H1 (cell line): ENCODE data around the gene SMG7. TPM values are rescaled to one million over a fixed set of nuclear protein-coding genes. Genes with fewer than 3 reads are reported as not detected.

Experiments used
- BACH1 ChIP-seq: IDR thresholded peaks from 2 replicates; pipeline ENCODE4 v1.6.1; 2012; ENCODE audit warnings: low read length, improper control_type of control experiment
- CHD1 ChIP-seq: IDR thresholded peaks from 2 replicates; pipeline ENCODE4 v1.6.1; 2012; ENCODE audit warnings: low read depth, low read length, improper control_type of control experiment
- EP300 ChIP-seq, 2 experiments: IDR thresholded peaks; 1 replicate in 1 of 2; 2 replicates in 1 of 2; pipeline ENCODE4 v1.6.1; 2011 to 2012; ENCODE audit warnings: low read depth in 2 of 2, low read length in 2 of 2, mild to moderate bottlenecking in 2 of 2, borderline replicate concordance in 1 of 2, inconsistent platforms in 1 of 2, moderate library complexity in 1 of 2
- RAD21 ChIP-seq, 2 experiments: IDR thresholded peaks in 1 of 2; conservative IDR thresholded peaks in 1 of 2; 2 replicates each; pipeline ENCODE4 v1.6.1; 2011; ENCODE audit warnings: low read depth in 2 of 2, low read length in 2 of 2, improper control_type of control experiment in 1 of 2, inconsistent platforms in 1 of 2, mild to moderate bottlenecking in 1 of 2, moderate library complexity in 1 of 2
- RFX5 ChIP-seq: IDR thresholded peaks from 2 replicates; pipeline ENCODE4 v1.6.1; 2011; ENCODE audit warnings: low read depth, low read length, improper control_type of control experiment, borderline replicate concordance
- SP1 ChIP-seq: IDR thresholded peaks from 2 replicates; pipeline ENCODE4 v1.6.1; 2011; ENCODE audit warnings: low read depth, low read length
- TBP ChIP-seq: IDR thresholded peaks from 2 replicates; pipeline ENCODE4 v1.6.1; 2011; ENCODE audit warnings: low read depth, low read length, improper control_type of control experiment
- polyA plus RNA-seq, 7 experiments: library from polyadenylated mRNA; depleted of rRNA in 3 of 7; stranded (reverse) in 5 of 7; unstranded in 2 of 7; fragments of >200 nt in 5 of 7; fragments of 200-250 nt in 2 of 7; gene quantifications; 1 replicate in 5 of 7; 2 replicates in 1 of 7; 4 replicates in 1 of 7; pipeline versions ENCODE4 v1.2.1 to v1.2.3, GENCODE V29; 2011 to 2013; ENCODE audit warnings: missing spikeins in 2 of 7, mixed read lengths in 2 of 7
- total RNA-seq: library from RNA; stranded (reverse); fragmentation: NEBNext Ultra II Directional; extraction: Animal tissue kit (Norgen Biotek cat#: 25700); gene quantifications from 2 replicates; pipeline ENCODE4 v1.2.1, GENCODE V29; 2021
- TF ChIP-seq, protein P1 (sequence below): fragments of 300-600 bp; sonication (generic); IDR thresholded peaks from 2 replicates; pipeline ENCODE4 v1.7.1; 2012; ENCODE audit warnings: low read length, moderate library complexity, mild to moderate bottlenecking, inconsistent platforms; ENCODE audit not compliant: insufficient replicate concordance
- TF ChIP-seq, protein P2 (sequence below), 3 experiments: IDR thresholded peaks; 1 replicate in 2 of 3; 2 replicates in 1 of 3; pipeline versions ENCODE4 v1.5.1 to v1.6.1; 2011; ENCODE audit warnings: low read length in 3 of 3, mild to moderate bottlenecking in 3 of 3, inconsistent platforms in 2 of 3, low read depth in 1 of 3, moderate library complexity in 1 of 3; ENCODE audit not compliant: insufficient read depth in 1 of 3; ENCODE audit errors: control extremely low read depth in 1 of 3

SMG7 gene
- total and polyA plus RNA-seq, 2 of the 8 experiments (the other 6 are each of a cell fraction or from before 2014, with no cell fraction given), result 39.3 to 65.6 TPM

DNA sequence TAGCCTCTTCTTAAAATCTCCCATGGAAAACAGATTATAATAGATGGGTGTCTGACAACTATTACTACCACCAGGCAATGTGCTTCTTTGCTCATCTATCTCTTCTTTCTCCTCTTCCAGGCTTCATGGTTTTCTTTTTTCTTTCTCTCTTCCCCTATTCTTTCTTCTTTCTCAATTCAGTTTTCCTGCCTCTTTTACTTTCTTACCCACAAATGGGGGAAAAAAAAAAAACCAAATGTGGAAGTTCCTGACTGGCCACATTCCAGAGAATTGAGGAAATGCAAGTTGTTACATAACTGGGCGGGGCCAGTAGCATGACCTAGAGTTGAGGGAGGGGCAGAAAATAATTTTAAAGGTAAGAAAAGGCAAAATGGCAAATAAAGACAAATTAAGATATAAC, 10.9 kb upstream of the SMG7 start (continued):
- TF ChIP-seq, protein P1, sequence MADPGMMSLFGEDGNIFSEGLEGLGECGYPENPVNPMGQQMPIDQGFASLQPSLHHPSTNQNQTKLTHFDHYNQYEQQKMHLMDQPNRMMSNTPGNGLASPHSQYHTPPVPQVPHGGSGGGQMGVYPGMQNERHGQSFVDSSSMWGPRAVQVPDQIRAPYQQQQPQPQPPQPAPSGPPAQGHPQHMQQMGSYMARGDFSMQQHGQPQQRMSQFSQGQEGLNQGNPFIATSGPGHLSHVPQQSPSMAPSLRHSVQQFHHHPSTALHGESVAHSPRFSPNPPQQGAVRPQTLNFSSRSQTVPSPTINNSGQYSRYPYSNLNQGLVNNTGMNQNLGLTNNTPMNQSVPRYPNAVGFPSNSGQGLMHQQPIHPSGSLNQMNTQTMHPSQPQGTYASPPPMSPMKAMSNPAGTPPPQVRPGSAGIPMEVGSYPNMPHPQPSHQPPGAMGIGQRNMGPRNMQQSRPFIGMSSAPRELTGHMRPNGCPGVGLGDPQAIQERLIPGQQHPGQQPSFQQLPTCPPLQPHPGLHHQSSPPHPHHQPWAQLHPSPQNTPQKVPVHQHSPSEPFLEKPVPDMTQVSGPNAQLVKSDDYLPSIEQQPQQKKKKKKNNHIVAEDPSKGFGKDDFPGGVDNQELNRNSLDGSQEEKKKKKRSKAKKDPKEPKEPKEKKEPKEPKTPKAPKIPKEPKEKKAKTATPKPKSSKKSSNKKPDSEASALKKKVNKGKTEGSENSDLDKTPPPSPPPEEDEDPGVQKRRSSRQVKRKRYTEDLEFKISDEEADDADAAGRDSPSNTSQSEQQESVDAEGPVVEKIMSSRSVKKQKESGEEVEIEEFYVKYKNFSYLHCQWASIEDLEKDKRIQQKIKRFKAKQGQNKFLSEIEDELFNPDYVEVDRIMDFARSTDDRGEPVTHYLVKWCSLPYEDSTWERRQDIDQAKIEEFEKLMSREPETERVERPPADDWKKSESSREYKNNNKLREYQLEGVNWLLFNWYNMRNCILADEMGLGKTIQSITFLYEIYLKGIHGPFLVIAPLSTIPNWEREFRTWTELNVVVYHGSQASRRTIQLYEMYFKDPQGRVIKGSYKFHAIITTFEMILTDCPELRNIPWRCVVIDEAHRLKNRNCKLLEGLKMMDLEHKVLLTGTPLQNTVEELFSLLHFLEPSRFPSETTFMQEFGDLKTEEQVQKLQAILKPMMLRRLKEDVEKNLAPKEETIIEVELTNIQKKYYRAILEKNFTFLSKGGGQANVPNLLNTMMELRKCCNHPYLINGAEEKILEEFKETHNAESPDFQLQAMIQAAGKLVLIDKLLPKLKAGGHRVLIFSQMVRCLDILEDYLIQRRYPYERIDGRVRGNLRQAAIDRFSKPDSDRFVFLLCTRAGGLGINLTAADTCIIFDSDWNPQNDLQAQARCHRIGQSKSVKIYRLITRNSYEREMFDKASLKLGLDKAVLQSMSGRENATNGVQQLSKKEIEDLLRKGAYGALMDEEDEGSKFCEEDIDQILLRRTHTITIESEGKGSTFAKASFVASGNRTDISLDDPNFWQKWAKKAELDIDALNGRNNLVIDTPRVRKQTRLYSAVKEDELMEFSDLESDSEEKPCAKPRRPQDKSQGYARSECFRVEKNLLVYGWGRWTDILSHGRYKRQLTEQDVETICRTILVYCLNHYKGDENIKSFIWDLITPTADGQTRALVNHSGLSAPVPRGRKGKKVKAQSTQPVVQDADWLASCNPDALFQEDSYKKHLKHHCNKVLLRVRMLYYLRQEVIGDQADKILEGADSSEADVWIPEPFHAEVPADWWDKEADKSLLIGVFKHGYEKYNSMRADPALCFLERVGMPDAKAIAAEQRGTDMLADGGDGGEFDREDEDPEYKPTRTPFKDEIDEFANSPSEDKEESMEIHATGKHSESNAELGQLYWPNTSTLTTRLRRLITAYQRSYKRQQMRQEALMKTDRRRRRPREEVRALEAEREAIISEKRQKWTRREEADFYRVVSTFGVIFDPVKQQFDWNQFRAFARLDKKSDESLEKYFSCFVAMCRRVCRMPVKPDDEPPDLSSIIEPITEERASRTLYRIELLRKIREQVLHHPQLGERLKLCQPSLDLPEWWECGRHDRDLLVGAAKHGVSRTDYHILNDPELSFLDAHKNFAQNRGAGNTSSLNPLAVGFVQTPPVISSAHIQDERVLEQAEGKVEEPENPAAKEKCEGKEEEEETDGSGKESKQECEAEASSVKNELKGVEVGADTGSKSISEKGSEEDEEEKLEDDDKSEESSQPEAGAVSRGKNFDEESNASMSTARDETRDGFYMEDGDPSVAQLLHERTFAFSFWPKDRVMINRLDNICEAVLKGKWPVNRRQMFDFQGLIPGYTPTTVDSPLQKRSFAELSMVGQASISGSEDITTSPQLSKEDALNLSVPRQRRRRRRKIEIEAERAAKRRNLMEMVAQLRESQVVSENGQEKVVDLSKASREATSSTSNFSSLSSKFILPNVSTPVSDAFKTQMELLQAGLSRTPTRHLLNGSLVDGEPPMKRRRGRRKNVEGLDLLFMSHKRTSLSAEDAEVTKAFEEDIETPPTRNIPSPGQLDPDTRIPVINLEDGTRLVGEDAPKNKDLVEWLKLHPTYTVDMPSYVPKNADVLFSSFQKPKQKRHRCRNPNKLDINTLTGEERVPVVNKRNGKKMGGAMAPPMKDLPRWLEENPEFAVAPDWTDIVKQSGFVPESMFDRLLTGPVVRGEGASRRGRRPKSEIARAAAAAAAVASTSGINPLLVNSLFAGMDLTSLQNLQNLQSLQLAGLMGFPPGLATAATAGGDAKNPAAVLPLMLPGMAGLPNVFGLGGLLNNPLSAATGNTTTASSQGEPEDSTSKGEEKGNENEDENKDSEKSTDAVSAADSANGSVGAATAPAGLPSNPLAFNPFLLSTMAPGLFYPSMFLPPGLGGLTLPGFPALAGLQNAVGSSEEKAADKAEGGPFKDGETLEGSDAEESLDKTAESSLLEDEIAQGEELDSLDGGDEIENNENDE, result no peak
- TF ChIP-seq TBP, result no peak
- no peak for TF ChIP-seq CHD1
- TF ChIP-seq EP300 (IDR thresholded peaks at IDR 0.05; ENCODE audit: borderline replicate concordance in 1 of 2, low read depth in 2 of 2, low read length in 2 of 2), result peak in 1 of 2 experiments; percentile 78; a peak in 1 of 3 replicates
- TF ChIP-seq RFX5, result no peak
- no peak for TF ChIP-seq BACH1
- TF ChIP-seq, protein P2, sequence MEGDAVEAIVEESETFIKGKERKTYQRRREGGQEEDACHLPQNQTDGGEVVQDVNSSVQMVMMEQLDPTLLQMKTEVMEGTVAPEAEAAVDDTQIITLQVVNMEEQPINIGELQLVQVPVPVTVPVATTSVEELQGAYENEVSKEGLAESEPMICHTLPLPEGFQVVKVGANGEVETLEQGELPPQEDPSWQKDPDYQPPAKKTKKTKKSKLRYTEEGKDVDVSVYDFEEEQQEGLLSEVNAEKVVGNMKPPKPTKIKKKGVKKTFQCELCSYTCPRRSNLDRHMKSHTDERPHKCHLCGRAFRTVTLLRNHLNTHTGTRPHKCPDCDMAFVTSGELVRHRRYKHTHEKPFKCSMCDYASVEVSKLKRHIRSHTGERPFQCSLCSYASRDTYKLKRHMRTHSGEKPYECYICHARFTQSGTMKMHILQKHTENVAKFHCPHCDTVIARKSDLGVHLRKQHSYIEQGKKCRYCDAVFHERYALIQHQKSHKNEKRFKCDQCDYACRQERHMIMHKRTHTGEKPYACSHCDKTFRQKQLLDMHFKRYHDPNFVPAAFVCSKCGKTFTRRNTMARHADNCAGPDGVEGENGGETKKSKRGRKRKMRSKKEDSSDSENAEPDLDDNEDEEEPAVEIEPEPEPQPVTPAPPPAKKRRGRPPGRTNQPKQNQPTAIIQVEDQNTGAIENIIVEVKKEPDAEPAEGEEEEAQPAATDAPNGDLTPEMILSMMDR (IDR thresholded peaks at IDR 0.05; ENCODE audit: control extremely low read depth in 1 of 3, insufficient read depth in 1 of 3, low read depth in 1 of 3, low read length in 3 of 3), result no peak
- no peak for TF ChIP-seq RAD21 (IDR thresholded peaks at IDR 0.05 in 1 of 2, conservative IDR thresholded peaks at IDR 0.05 in 1 of 2; ENCODE audit: low read depth in 2 of 2, low read length in 2 of 2)
- TF ChIP-seq SP1, result peak; percentile 90
